Smooth muscle cell (in vitro differentiated cells): ENCODE measurements around the gene SS18. TPM values are rescaled to one million over a fixed set of nuclear protein-coding genes. Genes with fewer than 3 reads are reported as not detected.

Experiments used
- DNase-seq: peaks from one replicate; lab custom pipeline; 2025; ENCODE audit not compliant: unreplicated experiment; lab: John Stamatoyannopoulos, UW
- H2AFZ ChIP-seq: fragments of 200-600 bp; sonication (generic); 2 replicates; pipeline ENCODE4 v1.6.0; 2016; ENCODE audit warnings: antibody characterized with exemption, low read depth, mild to moderate bottlenecking
- H3F3A ChIP-seq: fragments of 200-600 bp; sonication (generic); 2 replicates; pipeline ENCODE4 v1.6.0; 2017; ENCODE audit warnings: antibody characterized with exemption, low read depth
- H3K27ac ChIP-seq: fragments of 200-600 bp; sonication (generic); 2 replicates; pipeline ENCODE4 v1.5.1; 2016; ENCODE audit warnings: low read depth, mild to moderate bottlenecking
- H3K27me3 ChIP-seq: fragments of 200-600 bp; sonication (generic); 2 replicates; pipeline ENCODE4 v1.6.1; 2016; ENCODE audit warnings: low read depth, mild to moderate bottlenecking
- H3K36me3 ChIP-seq: fragments of 200-600 bp; sonication (generic); 2 replicates; pipeline ENCODE4 v1.5.1; 2016; ENCODE audit warnings: low read depth
- H3K4me1 ChIP-seq: fragments of 200-600 bp; sonication (generic); 2 replicates; pipeline ENCODE4 v1.5.1; 2016; ENCODE audit warnings: low read depth
- H3K4me2 ChIP-seq: fragments of 200-600 bp; sonication (generic); 2 replicates; pipeline ENCODE4 v1.6.0; 2016; ENCODE audit warnings: mild to moderate bottlenecking
- H3K4me3 ChIP-seq: fragments of 200-600 bp; sonication (generic); 2 replicates; pipeline ENCODE4 v1.5.1; 2016; ENCODE audit warnings: mild to moderate bottlenecking
- H3K79me2 ChIP-seq: fragments of 200-600 bp; sonication (generic); 2 replicates; pipeline ENCODE4 v1.6.0; 2016; ENCODE audit warnings: low read depth, mild to moderate bottlenecking
- H3K9ac ChIP-seq: fragments of 200-600 bp; sonication (generic); 2 replicates; pipeline ENCODE4 v1.6.0; 2016; ENCODE audit warnings: low read depth
- H3K9me3 ChIP-seq: fragments of 200-600 bp; sonication (generic); replicated peaks from 2 replicates; pipeline ENCODE4 v1.5.1; 2016; ENCODE audit warnings: low read depth
- H4K20me1 ChIP-seq: fragments of 200-600 bp; sonication (generic); 2 replicates; pipeline ENCODE4 v1.6.0; 2016; ENCODE audit warnings: low read depth
- CTCF ChIP-seq: fragments of 200-600 bp; sonication (generic); IDR thresholded peaks from 2 replicates; pipeline ENCODE4 v1.5.1; 2017; ENCODE audit warnings: borderline replicate concordance, mild to moderate bottlenecking, antibody characterized with exemption; ENCODE audit not compliant: insufficient read depth, poor library complexity, severe bottlenecking
- WGBS: methylation state at CpG from one replicate; pipeline ENCODE4 v1.1.7; 2016; ENCODE audit warnings: low lambda C conversion rate; 5-methylcytosine and 5-hydroxymethylcytosine counted together
- polyA plus RNA-seq: library from polyadenylated mRNA; unstranded; fragments of >200 nt; fragmentation: Nextera tagmentation; extraction: Ambion mirVana; gene quantifications from 2 replicates; pipeline ENCODE4 v1.2.1, GENCODE V29; 2016
- total RNA-seq: library from RNA; depleted of rRNA; stranded (reverse); fragments of >200 nt; gene quantifications from 2 replicates; pipeline ENCODE4 v1.2.3, GENCODE V29; 2014

Gene SS18, protein sequence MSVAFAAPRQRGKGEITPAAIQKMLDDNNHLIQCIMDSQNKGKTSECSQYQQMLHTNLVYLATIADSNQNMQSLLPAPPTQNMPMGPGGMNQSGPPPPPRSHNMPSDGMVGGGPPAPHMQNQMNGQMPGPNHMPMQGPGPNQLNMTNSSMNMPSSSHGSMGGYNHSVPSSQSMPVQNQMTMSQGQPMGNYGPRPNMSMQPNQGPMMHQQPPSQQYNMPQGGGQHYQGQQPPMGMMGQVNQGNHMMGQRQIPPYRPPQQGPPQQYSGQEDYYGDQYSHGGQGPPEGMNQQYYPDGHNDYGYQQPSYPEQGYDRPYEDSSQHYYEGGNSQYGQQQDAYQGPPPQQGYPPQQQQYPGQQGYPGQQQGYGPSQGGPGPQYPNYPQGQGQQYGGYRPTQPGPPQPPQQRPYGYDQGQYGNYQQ
- total RNA-seq = 180 and 194 TPM in 2 replicates
- 84.6 and 109 TPM in 2 replicates for polyA plus RNA-seq

DNA sequence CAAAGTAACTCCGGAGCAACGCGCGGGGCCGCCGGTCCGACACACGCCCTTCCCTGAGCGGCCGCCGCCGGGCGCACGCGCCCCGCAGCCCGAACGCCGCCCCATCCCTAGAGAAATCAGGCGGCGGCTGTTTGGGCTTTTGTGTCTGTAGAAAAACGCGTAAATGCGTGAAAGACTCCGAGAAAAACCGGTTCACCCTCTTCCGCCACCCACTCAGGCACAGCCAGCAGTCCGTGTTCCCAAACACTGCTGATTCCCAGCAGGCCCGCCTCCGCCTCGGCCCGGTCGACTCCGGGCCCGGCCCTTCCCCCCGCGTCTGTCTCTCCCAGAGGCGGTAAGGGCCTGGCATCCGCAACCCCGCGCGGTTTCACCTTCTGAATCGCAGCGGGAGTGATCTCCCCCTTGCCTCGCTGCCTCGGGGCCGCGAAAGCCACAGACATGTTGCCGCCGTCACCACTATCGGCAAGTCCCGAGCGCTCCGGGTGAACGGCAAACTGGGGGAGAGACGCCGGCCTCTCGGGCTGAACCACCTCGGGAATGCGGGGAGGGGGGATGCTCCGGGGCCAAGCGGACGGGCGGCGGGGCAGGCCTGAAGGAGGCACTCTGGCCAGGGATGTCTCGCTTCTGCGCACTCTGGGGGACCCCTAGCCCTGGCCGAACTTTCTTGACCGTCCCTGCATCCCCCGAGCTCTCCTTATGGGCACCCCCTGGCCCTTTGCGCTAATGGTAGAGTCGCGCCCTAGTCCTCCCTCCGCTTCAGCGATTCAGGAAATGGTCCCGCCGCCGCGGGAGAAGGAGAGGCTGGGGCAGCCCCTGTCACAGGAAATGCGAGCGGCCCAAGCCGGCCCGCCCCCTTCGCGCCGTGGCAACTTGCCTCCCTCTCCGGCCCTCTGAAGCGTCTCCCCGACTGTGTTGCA is at the start of gene SS18:
TSS of gene SS18 (minus strand) at position 484 of the 917 bp plus-strand sequence. CDS start at position 440, 44 bp downstream.
- Histone ChIP-seq H3K9me3 (no peaks in the 10 kb centered on the region), H3K79me2 (peaks cover 46% of the 10 kb centered on the region), H3K4me2 (peak within 1 kb of the TSS; percentile 92), H3F3A (peaks cover 4% of the 10 kb centered on the region), H2AFZ (peak within 1 kb of the TSS; percentile 89), H3K27ac (peak within 1 kb of the TSS; percentile 96), H3K4me3 (peak within 1 kb of the TSS; percentile 84), H3K4me1 (peaks cover 18% of the 10 kb centered on the region), H3K27me3 (no peaks in the 10 kb centered on the region), H3K9ac (peak within 1 kb of the TSS; percentile 93), H3K36me3 (peaks cover 9% of the 10 kb centered on the region), H4K20me1 (peaks cover 44% of the 10 kb centered on the region)
- TF ChIP-seq CTCF = no peak
- WGBS = 1% methylated on average over 88 of the region's 89 CpGs
- peak; percentile 91 for DNase-seq

GRCh38 chr18:26135548-26135947 is 45.1 kb upstream of the SS18 start:
- Histone ChIP-seq H3K36me3 (no peaks in the 10 kb centered on the region), H3K27me3 (peaks cover 45% of the 10 kb centered on the region), H3K27ac (no peak overlapping the region), H3K4me1 (no peaks in the 10 kb centered on the region), H3K9me3 (peaks cover under 1% of the 10 kb centered on the region), H3K79me2 (no peaks in the 10 kb centered on the region), H3K4me3 (no peak overlapping the region), H4K20me1 (no peaks in the 10 kb centered on the region), H3K9ac (no peak overlapping the region), H3K4me2 (no peak overlapping the region), H2AFZ (no peak overlapping the region), H3F3A (no peaks in the 10 kb centered on the region)
- WGBS = 92% methylated on average over 1 of the region's 1 CpG
- no peak for DNase-seq
- TF ChIP-seq CTCF = no peak

DNA sequence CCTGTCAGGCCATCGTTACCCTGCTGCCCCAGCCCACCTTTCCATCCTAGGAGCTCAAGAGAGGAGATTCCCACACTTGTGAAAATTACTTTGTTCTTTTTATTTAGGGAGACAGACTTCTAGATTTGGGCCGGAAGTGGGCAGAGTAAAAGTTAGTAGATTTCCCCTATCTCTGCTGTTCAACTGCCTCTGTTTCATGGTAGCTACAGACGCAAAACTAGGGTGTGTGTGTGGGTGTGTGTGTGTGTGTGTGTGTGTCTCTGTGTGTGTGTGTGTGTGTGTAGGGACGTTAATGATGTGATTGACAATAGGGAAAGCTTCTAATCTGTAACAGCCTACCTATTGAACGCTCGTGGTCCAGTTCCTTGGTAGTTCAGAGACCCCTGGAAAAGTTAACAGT is 43.7 kb upstream of the SS18 start:
- TF ChIP-seq CTCF = no peak
- Histone ChIP-seq H2AFZ (peak overlapping the region; percentile 16), H3K4me2 (no peak overlapping the region), H3K36me3 (no peaks in the 10 kb centered on the region), H3K9me3 (no peaks in the 10 kb centered on the region), H3K9ac (no peak overlapping the region), H3K4me1 (no peaks in the 10 kb centered on the region), H3K79me2 (no peaks in the 10 kb centered on the region), H3K4me3 (no peak overlapping the region), H4K20me1 (no peaks in the 10 kb centered on the region), H3K27me3 (peaks cover 46% of the 10 kb centered on the region), H3F3A (no peaks in the 10 kb centered on the region), H3K27ac (no peak overlapping the region)
- 93% methylated on average over 6 of the region's 6 CpGs for WGBS
- DNase-seq = no peak
